Measurements from ENCODE around the gene TMEM234. TPM values are rescaled to one million over a fixed set of nuclear protein-coding genes. Genes with fewer than 3 reads are reported as not detected.
A peak's percentile ranks its signal among the peaks of the same experiment; 100 is the strongest.

The TMEM234 gene
- total and polyA plus RNA-seq, 10 of the 15 experiments (the other 5 are each of a cell fraction or from before 2014, with no cell fraction given): 2.9 to 10.9 (median 6.4) TPM

GRCh38 chr1:32184650-32185049, 37.5 kb downstream of the TMEM234 start:
- CTCF ChIA-PET: interaction anchor here (1.1 to 1.4 kb wide), 2 partner anchors 10 to 64 kb away, joined by 3 to 4 read pairs; no protein-coding TSS in a partner anchor
- POLR2A ChIA-PET: interaction anchor here (0.6 to 1.6 kb wide), 4 partner anchors 9 to 110 kb away, joined by 3 to 5 read pairs (median 3); partner anchors contain the start of gene CCDC28B
- ATAC-seq (no peak), DNase-seq (ENCODE audit: low read depth, low spot score) (no peak), FAIRE-seq (no peak)
- H3K27ac ChIP-seq (ENCODE audit: control insufficient read depth, insufficient read depth): no peak overlapping the region
- H2AFZ ChIP-seq (ENCODE audit: control insufficient read depth, low read depth, low read length): no peak overlapping the region
- peaks cover 12 to 40% of the 10 kb centered on the region in 2 experiments for H3K36me3 ChIP-seq (ENCODE audit: control insufficient read depth in 2 of 2, insufficient read depth in 2 of 2, low read length in 1 of 2)
- BruUV-seq (replicated peaks): no TSS peak
- RAD21 ChIA-PET (ENCODE audit: unreplicated experiment): interaction anchor here (1.0 to 1.4 kb wide), 2 partner anchors 16 to 112 kb away, joined by 3 read pairs; partner anchors contain the start of genes CCDC28B and TMEM39B
- H3K9me3 ChIP-seq (replicated peaks; ENCODE audit: control insufficient read depth, insufficient read depth, low read length): no peaks in the 10 kb centered on the region
- no peaks in the 10 kb centered on the region; the same call in 1 of the 2 replicates for H4K20me1 ChIP-seq (ENCODE audit: control insufficient read depth, insufficient read depth)
- SMC1A ChIA-PET (ENCODE audit: uncharacterized antibody, unreplicated experiment): interaction anchor here (1.3 kb wide), 1 partner anchor 73 kb away, joined by 3 read pairs; no protein-coding TSS in a partner anchor
- no peak overlapping the region for H3K4me2 ChIP-seq (ENCODE audit: control insufficient read depth, insufficient read depth)
- intact Hi-C loops (cut with micrococcal nuclease; ENCODE audit: unreplicated experiment): no loop called here
- in situ Hi-C loops (cut with MboI): no loop called here
- H3K27me3 ChIP-seq (replicated peaks in 1 of 2; ENCODE audit: control insufficient read depth in 2 of 2, insufficient read depth in 2 of 2, low read length in 1 of 2): no peaks in the 10 kb centered on the region
- no peak overlapping the region for H3K9ac ChIP-seq (ENCODE audit: control insufficient read depth, insufficient read depth, low read length)
- peaks cover 15% of the 10 kb centered on the region for H3K4me1 ChIP-seq (ENCODE audit: control insufficient read depth, insufficient read depth, low read length)
- TF ChIP-seq JUND (IDR thresholded peaks at IDR 0.05; ENCODE audit: low read depth, low read length): no peak
- TF ChIP-seq YBX1 (IDR thresholded peaks at IDR 0.05): no peak
- no peak for TF ChIP-seq SRF (IDR thresholded peaks at IDR 0.05; ENCODE audit: low read depth in 2 of 2, low read length in 2 of 2)
- TF ChIP-seq IKZF2 (IDR thresholded peaks at IDR 0.05): no peak
- TF ChIP-seq CBX3 (IDR thresholded peaks at IDR 0.05; ENCODE audit: borderline replicate concordance, low read depth): no peak
- H3K4me3 ChIP-seq: no peak overlapping the region
- H3K79me2 ChIP-seq (ENCODE audit: control insufficient read depth, insufficient read depth, low read length): peaks cover 61% of the 10 kb centered on the region

- Histone ChIP-seq H3K4me2 (ENCODE audit: control insufficient read depth, insufficient read depth) (peak overlapping the region; percentile 100), H3K4me3 (peak overlapping the region; percentile 89), H3K36me3 (ENCODE audit: control insufficient read depth in 2 of 2, insufficient read depth in 2 of 2, low read length in 1 of 2) (peaks cover 4 to 26% of the 10 kb centered on the region in 2 experiments), H3K27ac (ENCODE audit: control insufficient read depth, insufficient read depth) (no peak overlapping the region; the same call in 1 of the 2 replicates), H3K9me3 (replicated peaks; ENCODE audit: control insufficient read depth, insufficient read depth, low read length) (no peaks in the 10 kb centered on the region), H3K27me3 (replicated peaks in 1 of 2; ENCODE audit: control insufficient read depth in 2 of 2, insufficient read depth in 2 of 2, low read length in 1 of 2) (no peaks in the 10 kb centered on the region), H3K9ac (ENCODE audit: control insufficient read depth, insufficient read depth, low read length) (peak overlapping the region; percentile 90; the same call in 1 of the 2 replicates), H2AFZ (ENCODE audit: control insufficient read depth, low read depth, low read length) (no peak overlapping the region), H3K79me2 (ENCODE audit: control insufficient read depth, insufficient read depth, low read length) (peaks cover 58% of the 10 kb centered on the region), H3K4me1 (ENCODE audit: control insufficient read depth, insufficient read depth, low read length) (peaks cover 20% of the 10 kb centered on the region), H4K20me1 (ENCODE audit: control insufficient read depth, insufficient read depth) (no peaks in the 10 kb centered on the region; the same call in 1 of the 2 replicates)
- intact Hi-C loops (cut with micrococcal nuclease; ENCODE audit: unreplicated experiment) (no loop called here), in situ Hi-C loops (cut with MboI) (no loop called here)
- FAIRE-seq (no peak), ATAC-seq (no peak), DNase-seq (ENCODE audit: low read depth, low spot score) (no peak)
- ChIA-PET RAD21 (ENCODE audit: unreplicated experiment) (interaction anchor here (0.8 to 3.9 kb wide), 4 partner anchors 16 to 109 kb away, joined by 3 to 22 read pairs (median 12); partner anchors contain the start of genes CCDC28B and TMEM39B), CTCF (interaction anchor here (1.3 to 4.2 kb wide), 2 partner anchors 34 to 68 kb away, joined by 3 to 16 read pairs; no protein-coding TSS in a partner anchor), POLR2A (interaction anchor here (0.7 to 3.5 kb wide), 8 partner anchors 16 to 551 kb away, joined by 3 to 16 read pairs (median 5); partner anchors contain the start of genes BSDC1, CCDC28B and TMEM39B), SMC1A (ENCODE audit: uncharacterized antibody, unreplicated experiment) (interaction anchor here (0.8 to 4.0 kb wide), 5 partner anchors 16 to 218 kb away, joined by 3 to 26 read pairs (median 4); partner anchors contain the start of genes CCDC28B and KPNA6)
- BruUV-seq (replicated peaks): no TSS peak
- peak; percentile 45; the same call in 1 of the 2 replicates for TF ChIP-seq ZNF384 (IDR thresholded peaks at IDR 0.05; ENCODE audit: borderline replicate concordance, low read depth, low read length)
- TF ChIP-seq ATF3 (IDR thresholded peaks at IDR 0.05; ENCODE audit: borderline replicate concordance, extremely low read depth, low read depth, low read length): no peak
- WGBS (ENCODE audit: insufficient coverage, insufficient replicate concordance, low lambda C conversion rate, missing lambda C conversion rate): 97% methylated on average over 6 of the region's 6 CpGs
Observed at GRCh38 chr1:32182060-32182459, 40.1 kb downstream of the TMEM234 start.

Data from GM12878 (cell line).